ENCODE data around the gene GLB1L2. TPM values are rescaled to one million over a fixed set of nuclear protein-coding genes. Genes with fewer than 3 reads are reported as not detected.

GLB1L2 gene
- total RNA-seq, 1 donor from 2014 or later, result 1.0 TPM

GRCh38 chr11:134358165-134358855, 26.5 kb downstream of the GLB1L2 start:
- Histone ChIP-seq H3K9me3 (ENCODE audit: control insufficient read depth in 3 of 3, low read length in 3 of 3) (no peaks in the 10 kb centered on the region), H3K27me3 (ENCODE audit: control insufficient read depth in 3 of 3, insufficient read depth in 3 of 3, low read length in 3 of 3) (peaks cover 0 to 14% (median 6%) of the 10 kb centered on the region in 3 donors), H3K4me1 (ENCODE audit: control insufficient read depth in 3 of 3, insufficient read depth in 3 of 3, low read length in 3 of 3) (no peaks in the 10 kb centered on the region), H3K27ac (ENCODE audit: low read depth, low read length) (no peak overlapping the region), H3K36me3 (ENCODE audit: control insufficient read depth in 3 of 3, insufficient read depth in 3 of 3, low read length in 3 of 3) (no peaks in the 10 kb centered on the region), H3K4me3 (ENCODE audit: low read length in 3 of 3) (no peak overlapping the region), H3K9ac (ENCODE audit: low read depth in 1 of 3, low read length in 3 of 3) (no peak overlapping the region)

- no peaks in the 10 kb centered on the region for H3K4me1 ChIP-seq (ENCODE audit: control insufficient read depth in 3 of 3, insufficient read depth in 3 of 3, low read length in 3 of 3)
- no peaks in the 10 kb centered on the region for H3K9me3 ChIP-seq (ENCODE audit: control insufficient read depth in 3 of 3, low read length in 3 of 3)
- H3K4me3 ChIP-seq (ENCODE audit: low read length in 3 of 3), result no peak overlapping the region
- H3K36me3 ChIP-seq (ENCODE audit: control insufficient read depth in 3 of 3, insufficient read depth in 3 of 3, low read length in 3 of 3), result no peaks in the 10 kb centered on the region
- no peak overlapping the region for H3K9ac ChIP-seq (ENCODE audit: low read depth in 1 of 3, low read length in 3 of 3)
- H3K27ac ChIP-seq (ENCODE audit: low read depth, low read length), result no peak overlapping the region
- peaks cover 0 to 15% (median 6%) of the 10 kb centered on the region in 3 donors for H3K27me3 ChIP-seq (ENCODE audit: control insufficient read depth in 3 of 3, insufficient read depth in 3 of 3, low read length in 3 of 3)
Observed at GRCh38 chr11:134358856-134359490, 27.2 kb downstream of the GLB1L2 start.

GRCh38 chr11:134359646-134360045, 27.9 kb downstream of the GLB1L2 start:
- Histone ChIP-seq H3K9ac (ENCODE audit: low read depth in 1 of 3, low read length in 3 of 3) (no peak overlapping the region), H3K27ac (ENCODE audit: low read depth, low read length) (no peak overlapping the region), H3K36me3 (ENCODE audit: control insufficient read depth in 3 of 3, insufficient read depth in 3 of 3, low read length in 3 of 3) (no peaks in the 10 kb centered on the region), H3K9me3 (ENCODE audit: control insufficient read depth in 3 of 3, low read length in 3 of 3) (no peaks in the 10 kb centered on the region), H3K4me1 (ENCODE audit: control insufficient read depth in 3 of 3, insufficient read depth in 3 of 3, low read length in 3 of 3) (no peaks in the 10 kb centered on the region), H3K4me3 (ENCODE audit: low read length in 3 of 3) (no peak overlapping the region), H3K27me3 (ENCODE audit: control insufficient read depth in 3 of 3, insufficient read depth in 3 of 3, low read length in 3 of 3) (peaks cover 0 to 19% (median 6%) of the 10 kb centered on the region in 3 donors)

GRCh38 chr11:134360050-134360835, 28.5 kb downstream of the GLB1L2 start:
- H3K36me3 ChIP-seq (ENCODE audit: control insufficient read depth in 3 of 3, insufficient read depth in 3 of 3, low read length in 3 of 3), result no peaks in the 10 kb centered on the region
- H3K4me3 ChIP-seq (ENCODE audit: low read length in 3 of 3), result no peak overlapping the region
- no peaks in the 10 kb centered on the region for H3K9me3 ChIP-seq (ENCODE audit: control insufficient read depth in 3 of 3, low read length in 3 of 3)
- H3K27me3 ChIP-seq (ENCODE audit: control insufficient read depth in 3 of 3, insufficient read depth in 3 of 3, low read length in 3 of 3), result peaks cover 0 to 19% (median 6%) of the 10 kb centered on the region in 3 donors
- no peak overlapping the region for H3K27ac ChIP-seq (ENCODE audit: low read depth, low read length)
- no peaks in the 10 kb centered on the region for H3K4me1 ChIP-seq (ENCODE audit: control insufficient read depth in 3 of 3, insufficient read depth in 3 of 3, low read length in 3 of 3)
- H3K9ac ChIP-seq (ENCODE audit: low read depth in 1 of 3, low read length in 3 of 3), result no peak overlapping the region

- no peak overlapping the region for H3K9ac ChIP-seq (ENCODE audit: low read depth in 1 of 3, low read length in 3 of 3)
- H3K4me3 ChIP-seq (ENCODE audit: low read length in 3 of 3), result no peak overlapping the region
- peaks cover 0 to 19% (median 6%) of the 10 kb centered on the region in 3 donors for H3K27me3 ChIP-seq (ENCODE audit: control insufficient read depth in 3 of 3, insufficient read depth in 3 of 3, low read length in 3 of 3)
- no peaks in the 10 kb centered on the region for H3K4me1 ChIP-seq (ENCODE audit: control insufficient read depth in 3 of 3, insufficient read depth in 3 of 3, low read length in 3 of 3)
- no peak overlapping the region for H3K27ac ChIP-seq (ENCODE audit: low read depth, low read length)
- no peaks in the 10 kb centered on the region for H3K36me3 ChIP-seq (ENCODE audit: control insufficient read depth in 3 of 3, insufficient read depth in 3 of 3, low read length in 3 of 3)
- no peaks in the 10 kb centered on the region for H3K9me3 ChIP-seq (ENCODE audit: control insufficient read depth in 3 of 3, low read length in 3 of 3)
Observed at GRCh38 chr11:134361661-134362060, 29.9 kb downstream of the GLB1L2 start.

GRCh38 chr11:134362192-134362901, 30.6 kb downstream of the GLB1L2 start:
- H3K9me3 ChIP-seq (ENCODE audit: control insufficient read depth in 3 of 3, low read length in 3 of 3), result no peaks in the 10 kb centered on the region
- H3K4me1 ChIP-seq (ENCODE audit: control insufficient read depth in 3 of 3, insufficient read depth in 3 of 3, low read length in 3 of 3), result no peaks in the 10 kb centered on the region
- H3K27me3 ChIP-seq (ENCODE audit: control insufficient read depth in 3 of 3, insufficient read depth in 3 of 3, low read length in 3 of 3), result peaks cover 0 to 15% (median 3%) of the 10 kb centered on the region in 3 donors
- H3K9ac ChIP-seq (ENCODE audit: low read depth in 1 of 3, low read length in 3 of 3), result no peak overlapping the region
- no peak overlapping the region for H3K27ac ChIP-seq (ENCODE audit: low read depth, low read length)
- H3K4me3 ChIP-seq (ENCODE audit: low read length in 3 of 3), result no peak overlapping the region
- no peaks in the 10 kb centered on the region for H3K36me3 ChIP-seq (ENCODE audit: control insufficient read depth in 3 of 3, insufficient read depth in 3 of 3, low read length in 3 of 3)

GRCh38 chr11:134363161-134363560, 31.4 kb downstream of the GLB1L2 start:
- no peaks in the 10 kb centered on the region for H3K9me3 ChIP-seq (ENCODE audit: control insufficient read depth in 3 of 3, low read length in 3 of 3)
- no peak overlapping the region for H3K4me3 ChIP-seq (ENCODE audit: low read length in 3 of 3)
- peaks cover 0 to 14% (median 3%) of the 10 kb centered on the region in 3 donors for H3K27me3 ChIP-seq (ENCODE audit: control insufficient read depth in 3 of 3, insufficient read depth in 3 of 3, low read length in 3 of 3)

GRCh38 chr11:134363592-134363991, 31.8 kb downstream of the GLB1L2 start:
- Histone ChIP-seq H3K9ac (ENCODE audit: low read depth in 1 of 3, low read length in 3 of 3) (no peak overlapping the region), H3K27ac (ENCODE audit: low read depth, low read length) (no peak overlapping the region), H3K36me3 (ENCODE audit: control insufficient read depth in 3 of 3, insufficient read depth in 3 of 3, low read length in 3 of 3) (no peaks in the 10 kb centered on the region), H3K9me3 (ENCODE audit: control insufficient read depth in 3 of 3, low read length in 3 of 3) (no peaks in the 10 kb centered on the region), H3K4me1 (ENCODE audit: control insufficient read depth in 3 of 3, insufficient read depth in 3 of 3, low read length in 3 of 3) (no peaks in the 10 kb centered on the region), H3K4me3 (ENCODE audit: low read length in 3 of 3) (no peak overlapping the region), H3K27me3 (ENCODE audit: control insufficient read depth in 3 of 3, insufficient read depth in 3 of 3, low read length in 3 of 3) (peaks cover 0 to 14% (median 3%) of the 10 kb centered on the region in 3 donors)

More at GRCh38 chr11:134363161-134363560, 31.4 kb downstream of the GLB1L2 start:
- no peak overlapping the region for H3K27ac ChIP-seq (ENCODE audit: low read depth, low read length)
- H3K4me1 ChIP-seq (ENCODE audit: control insufficient read depth in 3 of 3, insufficient read depth in 3 of 3, low read length in 3 of 3), result no peaks in the 10 kb centered on the region
- H3K36me3 ChIP-seq (ENCODE audit: control insufficient read depth in 3 of 3, insufficient read depth in 3 of 3, low read length in 3 of 3), result no peaks in the 10 kb centered on the region
- H3K9ac ChIP-seq (ENCODE audit: low read depth in 1 of 3, low read length in 3 of 3), result no peak overlapping the region

GRCh38 chr11:134364261-134364660, 32.5 kb downstream of the GLB1L2 start:
- peaks cover 0 to 14% (median 3%) of the 10 kb centered on the region in 3 donors for H3K27me3 ChIP-seq (ENCODE audit: control insufficient read depth in 3 of 3, insufficient read depth in 3 of 3, low read length in 3 of 3)

More at GRCh38 chr11:134364261-134364660, 32.5 kb downstream of the GLB1L2 start:
- H3K4me3 ChIP-seq (ENCODE audit: low read length in 3 of 3), result no peak overlapping the region
- H3K9me3 ChIP-seq (ENCODE audit: control insufficient read depth in 3 of 3, low read length in 3 of 3), result no peaks in the 10 kb centered on the region
- H3K27ac ChIP-seq (ENCODE audit: low read depth, low read length), result no peak overlapping the region
- no peak overlapping the region for H3K9ac ChIP-seq (ENCODE audit: low read depth in 1 of 3, low read length in 3 of 3)
- no peaks in the 10 kb centered on the region for H3K36me3 ChIP-seq (ENCODE audit: control insufficient read depth in 3 of 3, insufficient read depth in 3 of 3, low read length in 3 of 3)
- no peaks in the 10 kb centered on the region for H3K4me1 ChIP-seq (ENCODE audit: control insufficient read depth in 3 of 3, insufficient read depth in 3 of 3, low read length in 3 of 3)

Measured in skeletal muscle tissue (tissue), 4 donors.